Suprapubic skin (tissue), 3 donors: ENCODE measurements around the gene EYS.

Experiments used
- CTCF ChIP-seq, 2 donors: fragments of 200-600 bp in 1 of 2; fragments of 450-650 bp in 1 of 2; sonication (generic) in 1 of 2; IDR thresholded peaks; one replicate each; pipeline ENCODE4 v1.5.1; 2016 to 2019; ENCODE audit warnings: antibody characterized with exemption in 2 of 2, mild to moderate bottlenecking in 1 of 2, moderate library complexity in 1 of 2
- POLR2A ChIP-seq, 2 donors: fragments of 450-650 bp; IDR thresholded peaks; one replicate each; pipeline ENCODE4 v1.6.1; 2017; ENCODE audit warnings: antibody characterized with exemption in 2 of 2, mild to moderate bottlenecking in 2 of 2, moderate library complexity in 2 of 2

- TF ChIP-seq CTCF (IDR thresholded peaks at IDR 0.05) = no peak
- TF ChIP-seq POLR2A (IDR thresholded peaks at IDR 0.05) = no peak
Observed at GRCh38 chr6:63706630-63707029, 2000.4 kb downstream of the EYS start.
